Endothelial cell of umbilical vein (primary cell): ENCODE results near the gene PEX3. TPM values are rescaled to one million over a fixed set of nuclear protein-coding genes. Genes with fewer than 3 reads are reported as not detected.
"Not testable (repeated sequence)": the region's sequence is repeated elsewhere in the genome, so short reads cannot be mapped to it uniquely, and the experiment has no call there.

Source experiments
- BruUV-seq: library from RNA; stranded (reverse); fragments of 400-500 nt; replicated peaks from 2 replicates; lab custom pipeline; 2021; lab: Mats Ljungman, UMichigan
- CTCF ChIA-PET: fragments of 300-600, 350-600 bp; sonication (Branson Sonifier 250); formaldehyde crosslinking; loops from one replicate; lab custom pipeline; 2021; ENCODE audit warnings: antibody characterized with exemption, inconsistent platforms; lab: Charles Lee
- POLR2A ChIA-PET: fragments of 300-600, 350-600 bp; sonication (Branson Sonifier 250); formaldehyde crosslinking; loops from one replicate; lab custom pipeline; 2021; ENCODE audit warnings: antibody characterized with exemption, inconsistent platforms; lab: Charles Lee
- DNase-seq: peaks from one replicate; pipeline ENCODE4 v3.0.0-alpha.2; 2011; ENCODE audit warnings: low read depth, low spot score
- FAIRE-seq: peaks from 2 replicates; lab custom pipeline; 2011; peaks lifted over from hg19 to GRCh38; lab: Jason Lieb, UNC
- H2AFZ ChIP-seq: 2 replicates; pipeline ENCODE4 v1.6.0; 2012; ENCODE audit warnings: low read depth, low read length, control low read depth, inconsistent platforms
- H3K27ac ChIP-seq: 2 replicates; pipeline ENCODE4 v1.5.1; 2011; ENCODE audit warnings: low read depth, mild to moderate bottlenecking, control low read depth, low read length, moderate library complexity; ENCODE audit not compliant: insufficient read depth
- H3K27me3 ChIP-seq, 2 experiments: 2 replicates each; pipeline versions ENCODE4 v1.6.0 to v1.6.1; 2011; ENCODE audit warnings: low read length in 2 of 2, mixed read lengths in 1 of 2; ENCODE audit not compliant: control insufficient read depth in 2 of 2, insufficient read depth in 2 of 2
- H3K36me3 ChIP-seq, 2 experiments: 2 replicates in 1 of 2; 3 replicates in 1 of 2; pipeline ENCODE4 v1.5.1; 2011; ENCODE audit warnings: low read length in 2 of 2, mild to moderate bottlenecking in 1 of 2, moderate library complexity in 1 of 2; ENCODE audit not compliant: control insufficient read depth in 2 of 2, insufficient read depth in 2 of 2; ENCODE audit errors: extremely low read depth in 1 of 2
- H3K4me1 ChIP-seq: 3 replicates; pipeline ENCODE4 v1.5.1; 2011; ENCODE audit warnings: mild to moderate bottlenecking, low read length; ENCODE audit not compliant: control insufficient read depth, insufficient read depth; ENCODE audit errors: extremely low read depth
- H3K4me2 ChIP-seq: 2 replicates; pipeline ENCODE4 v1.6.1; 2011; ENCODE audit warnings: low read length, control low read depth, mixed read lengths; ENCODE audit not compliant: insufficient read depth
- H3K4me3 ChIP-seq, 3 experiments: fragments of 200-600 bp in 1 of 3; sonication (generic), shearing (Covaris generic) in 1 of 3; replicated peaks in 1 of 3; 2 replicates each; pipeline ENCODE4 v1.5.1; 2011 to 2016; ENCODE audit warnings: control low read depth in 3 of 3, low read length in 3 of 3, mild to moderate bottlenecking in 2 of 3, inconsistent platforms in 1 of 3, low read depth in 1 of 3, moderate library complexity in 1 of 3; ENCODE audit not compliant: insufficient read depth in 1 of 3
- H3K79me2 ChIP-seq: 2 replicates; pipeline ENCODE4 v1.6.0; 2012; ENCODE audit warnings: low read length, inconsistent platforms; ENCODE audit not compliant: control insufficient read depth, insufficient read depth
- H3K9ac ChIP-seq: replicated peaks from 2 replicates; pipeline ENCODE3; 2011; ENCODE audit warnings: low read length, control low read depth; ENCODE audit not compliant: insufficient read depth; ENCODE audit errors: extremely low read depth
- H3K9me1 ChIP-seq: replicated peaks from 3 replicates; pipeline ENCODE4 v1.6.0; 2011; ENCODE audit warnings: mild to moderate bottlenecking, low read length; ENCODE audit not compliant: control insufficient read depth, insufficient read depth; ENCODE audit errors: extremely low read depth
- H3K9me3 ChIP-seq: replicated peaks from 2 replicates; pipeline ENCODE4 v1.5.1; 2012; ENCODE audit warnings: low read length, inconsistent platforms; ENCODE audit not compliant: control insufficient read depth, insufficient read depth
- H4K20me1 ChIP-seq: replicated peaks from 2 replicates; pipeline ENCODE3; 2011; ENCODE audit warnings: mild to moderate bottlenecking, low read length; ENCODE audit not compliant: control insufficient read depth, insufficient read depth; ENCODE audit errors: extremely low read depth
- GATA2 ChIP-seq: IDR thresholded peaks from 2 replicates; pipeline ENCODE4 v1.7.0; 2011; ENCODE audit warnings: low read depth, mild to moderate bottlenecking, moderate library complexity, mixed read lengths, low read length; ENCODE audit not compliant: insufficient read length, insufficient read depth
- MAX ChIP-seq: IDR thresholded peaks from 2 replicates; pipeline ENCODE4 v1.6.1; 2011; ENCODE audit not compliant: insufficient read depth, insufficient read length
- MYC ChIP-seq: IDR thresholded peaks from one replicate; pipeline ENCODE4 v1.6.1; 2011; ENCODE audit warnings: mild to moderate bottlenecking, low read depth, low read length
- POLR2A ChIP-seq: IDR thresholded peaks from 2 replicates; pipeline ENCODE4 v1.6.1; 2012; ENCODE audit warnings: low read depth, mild to moderate bottlenecking, control low read depth, low read length
- POLR2AphosphoS5 ChIP-seq: IDR thresholded peaks from 2 replicates; pipeline ENCODE4 v1.6.1; 2012; ENCODE audit warnings: low read depth, mild to moderate bottlenecking, control low read depth, low read length, moderate library complexity; ENCODE audit not compliant: insufficient read depth
- dilution Hi-C: fragments of 300-500 bp; cut with MboI; formaldehyde crosslinking; loops from one replicate; pipeline ENCODE4 v1.15.0; 2019; ENCODE audit warnings: low sequenced_read_pairs; ENCODE audit not compliant: extremely low pct_ligation_motif_present
- intact Hi-C: fragments of 100-400 bp; cut with micrococcal nuclease; formaldehyde crosslinking; loops from one replicate; pipeline ENCODE4 v1.10.0; 2022
- polyA plus RNA-seq, 4 experiments: library from polyadenylated mRNA; depleted of rRNA in 3 of 4; stranded (reverse) in 3 of 4; unstranded in 1 of 4; fragments of >200 nt; gene quantifications; 2 replicates each; pipeline versions ENCODE4 v1.2.1 to v1.2.3, GENCODE V29; 2011 to 2012; ENCODE audit warnings: missing spikeins in 1 of 4
- total RNA-seq: library from RNA; stranded (reverse); gene quantifications from 2 replicates; pipeline ENCODE4 v1.2.3, GENCODE V29; 2021
- TF ChIP-seq, protein P1 (sequence below), 2 donors: IDR thresholded peaks; 1 replicate in 1 of 2; 2 replicates in 1 of 2; pipeline ENCODE4 v1.5.1; 2011; ENCODE audit warnings: low read length in 2 of 2, mild to moderate bottlenecking in 2 of 2, moderate library complexity in 2 of 2, control low read depth in 1 of 2, inconsistent platforms in 1 of 2, low read depth in 1 of 2; ENCODE audit not compliant: insufficient read depth in 1 of 2; ENCODE audit errors: extremely low read depth in 1 of 2

Gene PEX3
- total and polyA plus RNA-seq, 2 donors (not counting 3 experiments of a cell fraction or from before 2014, with no cell fraction given) = 8.7 to 21.7 TPM

DNA sequence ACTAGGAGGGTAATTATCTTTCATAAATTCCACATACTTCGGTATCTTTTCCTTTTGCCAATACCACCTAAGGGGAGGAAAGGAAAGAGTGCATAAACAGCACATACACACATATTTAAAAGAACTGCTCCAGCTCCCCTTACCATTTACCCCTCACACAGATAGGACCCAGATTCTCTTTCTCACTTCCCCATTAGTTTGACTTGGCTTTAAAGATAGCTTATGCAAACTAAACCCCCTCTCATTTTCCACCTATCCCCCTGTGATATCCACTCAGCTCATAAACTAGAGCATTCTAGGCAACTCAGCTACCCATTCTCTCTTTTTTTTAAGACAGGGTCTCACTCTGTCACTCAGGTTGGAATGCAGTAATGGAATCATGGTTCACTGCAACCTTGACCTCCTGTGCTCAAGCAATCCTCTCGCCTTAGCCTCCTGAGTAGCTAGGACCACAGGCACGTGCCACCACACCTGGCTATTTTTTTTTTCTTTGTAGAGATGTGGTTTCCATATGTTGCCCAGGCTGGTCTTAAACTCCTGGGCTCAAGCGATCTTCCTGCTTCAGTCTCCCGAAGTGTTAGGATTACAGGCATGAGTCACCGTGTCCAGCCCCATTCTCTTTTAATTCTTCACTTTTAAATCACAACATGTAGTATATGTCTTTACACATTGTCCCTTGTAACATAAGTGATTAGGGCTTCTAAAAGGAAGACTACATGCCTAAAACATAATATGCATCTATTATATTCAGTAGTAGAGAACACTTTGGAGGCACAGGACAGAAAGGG is 56.9 kb downstream of the PEX3 start:
- Histone ChIP-seq H3K9ac (no peak overlapping the region), H3K4me3 (no peak overlapping the region), H3K4me2 (no peak overlapping the region), H3K79me2 (peaks cover 8% of the 10 kb centered on the region), H2AFZ (no peak overlapping the region), H4K20me1 (no peaks in the 10 kb centered on the region), H3K27ac (no peak overlapping the region), H3K4me1 (peaks cover 18% of the 10 kb centered on the region), H3K36me3 (peaks cover 0 to 3% of the 10 kb centered on the region in 2 experiments), H3K9me1 (no peaks in the 10 kb centered on the region), H3K9me3 (no peaks in the 10 kb centered on the region), H3K27me3 (no peaks in the 10 kb centered on the region)
- intact Hi-C loops = no loop called here
- peak; percentile 63 for FAIRE-seq
- no TSS peak for BruUV-seq
- dilution Hi-C loops = no loop called here
- ChIA-PET CTCF (interaction anchor here (1.2 kb wide), 1 partner anchor 14 kb away, joined by 4 read pairs; no protein-coding TSS in a partner anchor), POLR2A (no interaction called here)
- no peak for TF ChIP-seq GATA2
- no peak for TF ChIP-seq MAX
- no peak for TF ChIP-seq POLR2AphosphoS5
- TF ChIP-seq MYC = no peak
- TF ChIP-seq POLR2A = no peak
- TF ChIP-seq, protein P1, sequence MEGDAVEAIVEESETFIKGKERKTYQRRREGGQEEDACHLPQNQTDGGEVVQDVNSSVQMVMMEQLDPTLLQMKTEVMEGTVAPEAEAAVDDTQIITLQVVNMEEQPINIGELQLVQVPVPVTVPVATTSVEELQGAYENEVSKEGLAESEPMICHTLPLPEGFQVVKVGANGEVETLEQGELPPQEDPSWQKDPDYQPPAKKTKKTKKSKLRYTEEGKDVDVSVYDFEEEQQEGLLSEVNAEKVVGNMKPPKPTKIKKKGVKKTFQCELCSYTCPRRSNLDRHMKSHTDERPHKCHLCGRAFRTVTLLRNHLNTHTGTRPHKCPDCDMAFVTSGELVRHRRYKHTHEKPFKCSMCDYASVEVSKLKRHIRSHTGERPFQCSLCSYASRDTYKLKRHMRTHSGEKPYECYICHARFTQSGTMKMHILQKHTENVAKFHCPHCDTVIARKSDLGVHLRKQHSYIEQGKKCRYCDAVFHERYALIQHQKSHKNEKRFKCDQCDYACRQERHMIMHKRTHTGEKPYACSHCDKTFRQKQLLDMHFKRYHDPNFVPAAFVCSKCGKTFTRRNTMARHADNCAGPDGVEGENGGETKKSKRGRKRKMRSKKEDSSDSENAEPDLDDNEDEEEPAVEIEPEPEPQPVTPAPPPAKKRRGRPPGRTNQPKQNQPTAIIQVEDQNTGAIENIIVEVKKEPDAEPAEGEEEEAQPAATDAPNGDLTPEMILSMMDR (IDR thresholded peaks at IDR 0.05; ENCODE audit: extremely low read depth in 1 of 2, insufficient read depth in 1 of 2, low read depth in 1 of 2, low read length in 2 of 2) = no peak
- DNase-seq = no peak

GRCh38 chr6:143510326-143510725 is 59.7 kb downstream of the PEX3 start:
- DNase-seq, dilution Hi-C loops, H3K27ac ChIP-seq, FAIRE-seq, H3K9me3 ChIP-seq, H3K36me3 ChIP-seq, H3K9me1 ChIP-seq, H3K79me2 ChIP-seq, H3K27me3 ChIP-seq, POLR2A ChIA-PET, BruUV-seq, H4K20me1 ChIP-seq, H2AFZ ChIP-seq, H3K9ac ChIP-seq: not testable (repeated sequence)
- CTCF ChIA-PET = interaction anchor here (0.9 to 1.8 kb wide), 2 partner anchors 25 to 65 kb away, joined by 3 to 5 read pairs; no protein-coding TSS in a partner anchor
- H3K4me3 ChIP-seq = peak overlapping the region in 1 of 3 experiments; percentile 82
- intact Hi-C loops = loop anchor here (5.0 kb wide), 1 partner anchor 162 kb away; no protein-coding TSS in a partner anchor
- peak overlapping the region; percentile 82 for H3K4me2 ChIP-seq
- peaks cover 18% of the 10 kb centered on the region for H3K4me1 ChIP-seq
